Heart right ventricle (tissue), 16 donors: ENCODE data around the gene HDX. TPM values are rescaled to one million over a fixed set of nuclear protein-coding genes. Genes with fewer than 3 reads are reported as not detected.
"Not testable (repeated sequence)": the region's sequence is repeated elsewhere in the genome, so short reads cannot be mapped to it uniquely, and the experiment has no call there.

ENCODE experiments used
- ATAC-seq, 8 donors: fragments of 200-7000 bp; cut with Tn5 transposase; one replicate each; pipeline ENCODE4 v1.9.1; 2020; ENCODE audit warnings: mild to moderate bottlenecking in 8 of 8, moderate library complexity in 8 of 8, moderate number of reproducible peaks in 1 of 8
- DNase-seq, 2 donors: peaks; one replicate each; pipeline ENCODE4 v3.0.0-alpha.2; 2020
- H3K27ac ChIP-seq, 10 donors: fragments of 200-600 bp; sonication (generic) in 2 of 10; one replicate each; pipeline versions ENCODE4 v1.5.0 to v1.8.0; 2020 to 2022; ENCODE audit warnings: mild to moderate bottlenecking in 3 of 10
- H3K27me3 ChIP-seq, 7 donors: fragments of 200-600 bp; one replicate each; pipeline ENCODE4 v1.8.0; 2021 to 2022; ENCODE audit warnings: mild to moderate bottlenecking in 2 of 7
- H3K36me3 ChIP-seq, 9 donors: fragments of 200-600 bp; sonication (generic) in 1 of 9; one replicate each; pipeline versions ENCODE4 v1.5.0 to v1.8.0; 2020 to 2022; ENCODE audit warnings: mild to moderate bottlenecking in 2 of 9
- H3K4me1 ChIP-seq, 9 donors: fragments of 200-600 bp; sonication (generic) in 1 of 9; one replicate each; pipeline versions ENCODE4 v1.5.0 to v1.8.0; 2020 to 2022; ENCODE audit warnings: mild to moderate bottlenecking in 4 of 9
- H3K4me3 ChIP-seq, 10 donors: fragments of 200-600 bp; sonication (generic) in 2 of 10; one replicate each; pipeline versions ENCODE4 v1.5.0 to v1.8.0; 2020 to 2022; ENCODE audit warnings: mild to moderate bottlenecking in 7 of 10, moderate library complexity in 2 of 10
- H3K9me3 ChIP-seq, 11 donors: fragments of 200-600 bp in 10 of 11; sonication (generic) in 2 of 11; one replicate each; pipeline versions ENCODE4 v1.5.0 to v1.8.0; 2013 to 2022; ENCODE audit warnings: mild to moderate bottlenecking in 2 of 11, control low read depth in 1 of 11, moderate library complexity in 1 of 11
- WGBS, 2 donors: extraction: QIAGEN DNeasy Blood & Tissue Kit; methylation state at CpG; one replicate each; pipeline ENCODE4 v1.1.7; 2013; ENCODE audit warnings: inconsistent platforms in 1 of 2; 5-methylcytosine and 5-hydroxymethylcytosine counted together
- intact Hi-C, 10 donors: fragments of 100-400 bp; cut with DNase I; formaldehyde crosslinking; loops; one replicate each; pipeline versions ENCODE4 v1.11.1 to v1.14.2; 2022
- long read RNA-seq, 3 donors: library from polyadenylated mRNA; unstranded; transcript quantifications; one replicate each; pipeline ENCODE4 v2.0.0, GENCODE V29; 2020 to 2021
- polyA plus RNA-seq, 2 donors: library from polyadenylated mRNA; stranded (reverse); fragments of 200-250 nt; gene quantifications; one replicate each; pipeline ENCODE4 v1.2.3, GENCODE V29; 2013
- total RNA-seq, 10 donors: library from RNA; stranded (reverse); fragmentation: NEBNext Ultra II Directional in 3 of 10; extraction: Animal tissue kit (Norgen Biotek cat#: 25700) in 3 of 10; gene quantifications; one replicate each; pipeline versions ENCODE4 v1.2.1 to v1.2.4, GENCODE V29; 2021 to 2023
- TF ChIP-seq, protein P1 (sequence below), 9 donors: fragments of 200-600 bp; sonication (generic) in 2 of 9; IDR thresholded peaks; one replicate each; pipeline versions ENCODE4 v1.5.0 to v1.8.0; 2021 to 2022; ENCODE audit warnings: antibody characterized with exemption in 9 of 9, mild to moderate bottlenecking in 5 of 9, moderate library complexity in 1 of 9
- donor health status: Arrhythmogenic right ventricular cardiomyopathy.
- donor health status: ischemic (EF 13 %, LVEDD 7.1; RV severe dilation, severe dysfunction).
- donor health status: healthy with polysubstance abuse.
- donor health status: DM: no; HTN: yes; CAD: no.
- donor health status: DM: no; HTN: no; CAD: no.
- donor health status: ischemic (EF 25% LVEDD 6.9; RV normal size, moderate dysfunction).
- donor health status: ischemic (EF 25% LVEDD 5.7; RV mildly dilated, moderate dysfunction).
- donor health status: healthy.
- donor health status: DM: yes; HTN: yes; CAD: no.
- donor health status: Ischemic cardiomyopathy.
- donor health status: ischemic (EF 35%, LVEDD 5.7; RV mildly dilated, moderate dysfunction).
- donor health status: nonischemic (EF 11% LVEDD 7.7; RV severe dilation, severe dysfunction).
- donor health status: DM: yes; HTN: yes; CAD: no.
- donor health status: PGD.
- donor health status: ischemic (EF 29% LVEDD 5.4; RV normal size, mild dysfunction).
- donor health status: nonischemic (EF 23%, LVEDD 6.1; RV moderate dilation, normal function).

HDX gene, protein sequence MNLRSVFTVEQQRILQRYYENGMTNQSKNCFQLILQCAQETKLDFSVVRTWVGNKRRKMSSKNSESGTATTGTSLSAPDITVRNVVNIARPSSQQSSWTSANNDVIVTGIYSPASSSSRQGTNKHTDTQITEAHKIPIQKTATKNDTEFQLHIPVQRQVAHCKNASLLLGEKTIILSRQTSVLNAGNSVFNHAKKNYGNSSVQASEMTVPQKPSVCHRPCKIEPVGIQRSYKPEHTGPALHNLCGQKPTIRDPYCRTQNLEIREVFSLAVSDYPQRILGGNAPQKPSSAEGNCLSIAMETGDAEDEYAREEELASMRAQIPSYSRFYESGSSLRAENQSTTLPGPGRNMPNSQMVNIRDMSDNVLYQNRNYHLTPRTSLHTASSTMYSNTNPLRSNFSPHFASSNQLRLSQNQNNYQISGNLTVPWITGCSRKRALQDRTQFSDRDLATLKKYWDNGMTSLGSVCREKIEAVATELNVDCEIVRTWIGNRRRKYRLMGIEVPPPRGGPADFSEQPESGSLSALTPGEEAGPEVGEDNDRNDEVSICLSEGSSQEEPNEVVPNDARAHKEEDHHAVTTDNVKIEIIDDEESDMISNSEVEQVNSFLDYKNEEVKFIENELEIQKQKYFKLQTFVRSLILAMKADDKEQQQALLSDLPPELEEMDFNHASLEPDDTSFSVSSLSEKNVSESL
- total RNA-seq (1 to 10 TPM in 9 of 10 donors, under 1 TPM in 1; 0.83 to 2.5 (median 1.5) TPM), polyA plus RNA-seq (under 1 TPM; 0.29 to 0.41 TPM)
- long read RNA-seq, donor 1, partial matches to known transcripts = 0 of 1 reads
- long read RNA-seq, donor 1, other reads (novel, unspliced or antisense) = 1 of 1 reads
- long read RNA-seq, donor 2 = 0 reads
- long read RNA-seq, donor 3, partial matches to known transcripts = 0 of 3 reads
- long read RNA-seq, donor 3, other reads (novel, unspliced or antisense) = 2 of 3 reads

DNA sequence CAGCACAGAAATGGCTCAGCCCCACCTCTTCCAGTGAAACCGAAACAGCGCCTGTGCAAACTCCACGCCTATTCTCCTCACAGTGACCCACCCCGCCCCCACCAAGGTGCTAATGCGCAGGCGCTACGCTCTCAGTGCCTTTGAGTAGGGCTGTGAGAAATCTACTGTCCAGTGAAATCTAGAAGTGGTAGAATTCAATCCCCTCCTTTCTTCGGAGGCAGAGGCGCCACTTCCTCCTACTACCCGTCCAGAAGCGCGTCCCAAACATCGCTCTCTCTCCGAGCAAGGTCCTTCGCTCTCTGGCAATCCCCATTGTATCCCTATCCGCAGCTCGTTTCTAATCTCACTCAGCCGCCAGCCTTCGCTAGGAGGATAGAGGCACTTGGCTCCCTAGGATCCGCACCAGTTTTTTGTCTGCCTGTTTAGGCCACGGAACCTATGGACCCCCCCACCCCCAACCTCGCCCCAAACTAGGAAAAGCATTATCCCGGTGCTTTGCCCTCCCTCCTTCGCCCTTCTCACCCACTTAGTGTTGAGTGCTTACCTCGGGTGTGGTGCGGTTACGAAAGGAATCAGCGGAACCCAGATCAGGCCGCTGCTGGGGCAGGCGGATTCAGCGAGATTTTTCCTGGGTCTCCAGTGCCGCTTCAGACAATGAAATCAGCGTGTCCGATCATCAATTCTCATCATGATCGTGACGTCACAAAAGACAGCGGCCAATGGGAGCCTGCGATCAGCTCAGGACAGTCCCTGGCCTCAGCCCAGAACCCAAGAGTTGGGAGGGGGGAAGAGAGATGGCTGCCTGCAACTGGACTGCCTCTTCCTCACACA lies at the start of gene HDX:
Gene HDX (minus strand): TSS at position 656 of the 831 bp plus-strand sequence. CDS start 27,056 bp downstream, outside the sequence.
- intact Hi-C loops = no loop called here
- DNase-seq (peak; percentile 83 to 90), ATAC-seq (peak; percentile 97 to 100 (median 100))
- H3K36me3 ChIP-seq = no peaks in the 10 kb centered on the region
- TF ChIP-seq, protein P1, sequence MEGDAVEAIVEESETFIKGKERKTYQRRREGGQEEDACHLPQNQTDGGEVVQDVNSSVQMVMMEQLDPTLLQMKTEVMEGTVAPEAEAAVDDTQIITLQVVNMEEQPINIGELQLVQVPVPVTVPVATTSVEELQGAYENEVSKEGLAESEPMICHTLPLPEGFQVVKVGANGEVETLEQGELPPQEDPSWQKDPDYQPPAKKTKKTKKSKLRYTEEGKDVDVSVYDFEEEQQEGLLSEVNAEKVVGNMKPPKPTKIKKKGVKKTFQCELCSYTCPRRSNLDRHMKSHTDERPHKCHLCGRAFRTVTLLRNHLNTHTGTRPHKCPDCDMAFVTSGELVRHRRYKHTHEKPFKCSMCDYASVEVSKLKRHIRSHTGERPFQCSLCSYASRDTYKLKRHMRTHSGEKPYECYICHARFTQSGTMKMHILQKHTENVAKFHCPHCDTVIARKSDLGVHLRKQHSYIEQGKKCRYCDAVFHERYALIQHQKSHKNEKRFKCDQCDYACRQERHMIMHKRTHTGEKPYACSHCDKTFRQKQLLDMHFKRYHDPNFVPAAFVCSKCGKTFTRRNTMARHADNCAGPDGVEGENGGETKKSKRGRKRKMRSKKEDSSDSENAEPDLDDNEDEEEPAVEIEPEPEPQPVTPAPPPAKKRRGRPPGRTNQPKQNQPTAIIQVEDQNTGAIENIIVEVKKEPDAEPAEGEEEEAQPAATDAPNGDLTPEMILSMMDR (IDR thresholded peaks at IDR 0.05) = no peak
- H3K27ac ChIP-seq = peak within 1 kb of the TSS; percentile 40 to 93 (median 86)
- peaks cover 0 to 7% (median 0%) of the 10 kb centered on the region in 9 donors for H3K4me1 ChIP-seq
- no peaks in the 10 kb centered on the region for H3K27me3 ChIP-seq
- 0 to 1% methylated on average over 38 of the region's 38 CpGs for WGBS, 2 donors
- peak within 1 kb of the TSS; percentile 25 to 69 (median 59) for H3K4me3 ChIP-seq
- no peaks in the 10 kb centered on the region for H3K9me3 ChIP-seq

DNA sequence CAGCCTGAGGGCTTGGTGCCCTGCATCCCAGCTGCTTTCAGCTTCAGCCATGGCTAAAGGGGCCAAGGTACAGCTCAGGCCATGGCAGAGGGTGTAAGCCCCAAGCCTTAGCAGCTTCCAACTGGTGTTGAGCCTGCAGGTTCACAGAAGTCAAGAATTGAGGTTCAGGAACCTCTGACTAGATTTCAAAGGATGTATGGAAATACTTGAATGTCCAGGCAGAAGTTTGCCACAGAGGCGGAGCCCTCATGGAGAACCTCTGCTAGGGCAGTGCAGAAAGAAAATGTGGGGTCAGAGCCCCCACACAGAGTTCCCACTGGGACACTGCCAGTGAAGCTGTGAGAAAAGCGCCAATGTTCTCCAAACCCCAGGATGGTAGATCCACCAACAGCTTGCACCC lies 39.1 kb upstream of the HDX start:
- peaks cover 0 to 19% (median 0%) of the 10 kb centered on the region in 11 donors for H3K9me3 ChIP-seq
- ATAC-seq, H3K4me3 ChIP-seq, intact Hi-C loops, H3K36me3 ChIP-seq, H3K4me1 ChIP-seq, H3K27me3 ChIP-seq, H3K27ac ChIP-seq, DNase-seq: not testable (repeated sequence)
- 87 to 88% methylated on average over 2 of the region's 2 CpGs for WGBS, 2 donors

DNA sequence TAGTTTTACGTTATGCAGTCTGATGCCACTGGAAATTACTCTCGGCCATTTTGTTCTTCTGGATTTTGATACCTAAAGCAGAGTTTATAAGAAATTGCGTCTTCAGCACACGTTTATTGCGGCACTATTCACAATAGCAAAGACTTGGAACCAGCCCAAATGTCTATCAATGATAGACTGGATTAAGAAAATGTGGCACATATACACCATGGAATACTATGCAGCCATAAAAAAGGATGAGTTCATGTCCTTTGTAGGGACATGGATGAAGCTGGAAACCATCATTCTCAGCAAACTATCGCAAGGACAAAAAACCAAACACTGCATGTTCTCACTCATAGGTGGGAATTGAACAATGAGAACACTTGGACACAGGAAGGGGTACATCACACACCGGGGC lies 35.4 kb upstream of the HDX start:
- H3K4me3 ChIP-seq, H3K4me1 ChIP-seq, ATAC-seq, DNase-seq, H3K27ac ChIP-seq, intact Hi-C loops, H3K27me3 ChIP-seq, H3K36me3 ChIP-seq: not testable (repeated sequence)
- WGBS, 2 donors = 96 to 97% methylated on average over 6 of the region's 7 CpGs
- H3K9me3 ChIP-seq = peaks cover 0 to 19% (median 0%) of the 10 kb centered on the region in 11 donors

DNA sequence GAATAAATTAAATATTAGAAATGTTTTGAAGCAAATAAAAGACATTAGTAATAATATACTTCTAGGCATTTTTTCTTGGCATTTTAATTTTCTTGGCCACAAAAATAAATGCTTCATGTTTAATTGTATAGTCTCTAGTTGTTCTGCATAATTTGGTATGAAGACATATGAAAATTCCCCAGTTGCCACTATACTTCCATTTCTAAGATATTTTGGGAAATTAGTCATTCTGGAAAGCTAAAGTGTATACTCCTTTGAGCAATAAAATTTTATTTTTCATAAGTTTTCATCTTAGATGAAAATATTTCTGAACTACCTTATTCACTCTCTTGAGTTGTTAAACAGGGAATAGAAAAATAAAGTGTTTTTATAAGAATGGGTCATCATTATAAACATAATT lies 13.8 kb downstream of the HDX start:
- intact Hi-C loops = no loop called here
- H3K27ac ChIP-seq = no peak overlapping the region
- ATAC-seq = no peak

More for the DNA sequence above, 13.8 kb downstream of the HDX start:
- no peak for DNase-seq
- Histone ChIP-seq H3K4me1 (no peaks in the 10 kb centered on the region), H3K36me3 (peaks cover 0 to 5% (median 0%) of the 10 kb centered on the region in 9 donors), H3K9me3 (peaks cover 0 to 17% (median 0%) of the 10 kb centered on the region in 11 donors), H3K4me3 (no peak overlapping the region), H3K27me3 (no peaks in the 10 kb centered on the region)
- TF ChIP-seq, protein P1 (IDR thresholded peaks at IDR 0.05) = no peak
